H9 (cell line): ENCODE results near the gene IZUMO1. TPM values are rescaled to one million over a fixed set of nuclear protein-coding genes. Genes with fewer than 3 reads are reported as not detected.

Experiments
- DNase-seq: peaks from one replicate; pipeline ENCODE4 v3.0.0-alpha.2; 2017
- H2AFZ ChIP-seq: one replicate; pipeline ENCODE4 v1.6.1; 2013; ENCODE audit warnings: mild to moderate bottlenecking, low read length, control low read depth, moderate library complexity
- H2AK5ac ChIP-seq: 2 replicates; pipeline ENCODE4 v1.6.1; 2013; ENCODE audit warnings: low read length, control low read depth, mixed read lengths; ENCODE audit not compliant: insufficient read length
- H2BK120ac ChIP-seq: one replicate; pipeline ENCODE4 v1.6.1; 2013; ENCODE audit warnings: low read depth, mild to moderate bottlenecking, low read length, control low read depth, inconsistent platforms; ENCODE audit not compliant: poor library complexity, severe bottlenecking
- H2BK12ac ChIP-seq: 2 replicates; pipeline ENCODE4 v1.6.1; 2013; ENCODE audit warnings: low read length, control low read depth, mixed read lengths, low read depth; ENCODE audit not compliant: insufficient read length
- H2BK15ac ChIP-seq: 2 replicates; pipeline ENCODE4 v1.6.1; 2013; ENCODE audit warnings: low read depth, low read length, control low read depth
- H2BK20ac ChIP-seq: one replicate; pipeline ENCODE4 v1.6.1; 2013; ENCODE audit warnings: low read depth, mild to moderate bottlenecking, low read length, control low read depth, inconsistent platforms; ENCODE audit not compliant: poor library complexity, severe bottlenecking
- H2BK5ac ChIP-seq: 2 replicates; pipeline ENCODE4 v1.6.1; 2013; ENCODE audit warnings: low read length, control low read depth, mixed read lengths; ENCODE audit not compliant: insufficient read length
- H3K14ac ChIP-seq: 2 replicates; pipeline ENCODE4 v1.6.1; 2013; ENCODE audit warnings: low read length, control low read depth; ENCODE audit not compliant: insufficient read depth
- H3K18ac ChIP-seq: 2 replicates; pipeline ENCODE4 v1.6.1; 2013; ENCODE audit warnings: low read depth, mild to moderate bottlenecking, mixed read lengths, low read length, control low read depth; ENCODE audit not compliant: insufficient read length
- H3K23ac ChIP-seq: 2 replicates; pipeline ENCODE4 v1.6.1; 2013; ENCODE audit warnings: low read length, control low read depth, mixed read lengths, low read depth; ENCODE audit not compliant: insufficient read length
- H3K23me2 ChIP-seq: 2 replicates; pipeline ENCODE4 v1.6.1; 2013; ENCODE audit warnings: low read depth, mild to moderate bottlenecking, mixed read lengths, low read length, control low read depth; ENCODE audit not compliant: insufficient read length, poor library complexity, severe bottlenecking
- H3K27ac ChIP-seq: 2 replicates; pipeline ENCODE4 v1.5.1; 2013; ENCODE audit warnings: low read length, control low read depth, mixed read lengths, low read depth; ENCODE audit not compliant: insufficient read length
- H3K27me3 ChIP-seq: 2 replicates; pipeline ENCODE4 v1.6.1; 2013; ENCODE audit warnings: low read length, control low read depth, inconsistent platforms; ENCODE audit not compliant: insufficient read depth
- H3K4ac ChIP-seq: 2 replicates; pipeline ENCODE4 v1.6.1; 2013; ENCODE audit warnings: low read depth, mild to moderate bottlenecking, control low read depth, inconsistent platforms, low read length, moderate library complexity
- H3K4me1 ChIP-seq: 2 replicates; pipeline ENCODE4 v1.6.1; 2013; ENCODE audit warnings: low read length, control low read depth, inconsistent platforms; ENCODE audit not compliant: insufficient read depth
- H3K4me2 ChIP-seq: 2 replicates; pipeline ENCODE4 v1.6.1; 2013; ENCODE audit warnings: low read length, control low read depth, mixed read lengths; ENCODE audit not compliant: insufficient read length, insufficient read depth
- H3K56ac ChIP-seq: 2 replicates; pipeline ENCODE4 v1.6.1; 2013; ENCODE audit warnings: low read depth, mild to moderate bottlenecking, mixed read lengths, low read length, control low read depth; ENCODE audit not compliant: insufficient read length
- H3K79me1 ChIP-seq: 2 replicates; pipeline ENCODE4 v1.6.1; 2013; ENCODE audit warnings: low read depth, mild to moderate bottlenecking, moderate library complexity, low read length, control low read depth, inconsistent platforms; ENCODE audit not compliant: insufficient read depth, poor library complexity, severe bottlenecking
- H3K79me2 ChIP-seq: 2 replicates; pipeline ENCODE4 v1.6.1; 2013; ENCODE audit warnings: low read length, control low read depth, inconsistent platforms; ENCODE audit not compliant: insufficient read depth
- H3K9ac ChIP-seq: 2 replicates; pipeline ENCODE4 v1.6.1; 2013; ENCODE audit warnings: low read length, control low read depth, mixed read lengths; ENCODE audit not compliant: insufficient read length; ENCODE audit errors: extremely low read depth
- H3K9me3 ChIP-seq: one replicate; pipeline ENCODE4 v1.6.1; 2013; ENCODE audit warnings: low read depth, low read length, inconsistent platforms; ENCODE audit not compliant: control insufficient read depth
- H3T11ph ChIP-seq: one replicate; pipeline ENCODE4 v1.6.1; 2013; ENCODE audit warnings: mild to moderate bottlenecking, low read length, control low read depth, inconsistent platforms
- H4K20me1 ChIP-seq: one replicate; pipeline ENCODE4 v1.6.1; 2013; ENCODE audit not compliant: control insufficient read depth, insufficient read length, insufficient read depth
- H4K5ac ChIP-seq: 2 replicates; pipeline ENCODE4 v1.6.1; 2013; ENCODE audit warnings: low read depth, mild to moderate bottlenecking, mixed read lengths, low read length, control low read depth; ENCODE audit not compliant: insufficient read length
- H4K8ac ChIP-seq: replicated peaks from 2 replicates; pipeline ENCODE4 v1.6.1; 2013; ENCODE audit warnings: low read length, control low read depth, mixed read lengths, low read depth; ENCODE audit not compliant: insufficient read length
- H4K91ac ChIP-seq: 2 replicates; pipeline ENCODE4 v1.6.1; 2013; ENCODE audit warnings: low read depth, mild to moderate bottlenecking, moderate library complexity, mixed read lengths, low read length, control low read depth; ENCODE audit not compliant: insufficient read length
- H3K27ac Mint-ChIP-seq, 3 experiments: 2 replicates in 2 of 3; 3 replicates in 1 of 3; pipeline ENCODE4 v1.8.0; 2020 to 2021; ENCODE audit warnings: mixed read lengths in 3 of 3, mild to moderate bottlenecking in 1 of 3, moderate library complexity in 1 of 3
- H3K27me3 Mint-ChIP-seq: 2 replicates; pipeline ENCODE4 v1.8.0; 2021; ENCODE audit warnings: low read depth, mild to moderate bottlenecking, moderate library complexity, mixed read lengths
- H3K36me3 Mint-ChIP-seq, 3 experiments: 2 replicates in 2 of 3; 3 replicates in 1 of 3; pipeline ENCODE4 v1.8.0; 2020 to 2021; ENCODE audit warnings: low read depth in 3 of 3, mixed read lengths in 3 of 3; ENCODE audit not compliant: insufficient read depth in 1 of 3
- H3K4me1 Mint-ChIP-seq, 2 experiments: 2 replicates each; pipeline ENCODE4 v1.8.0; 2020; ENCODE audit warnings: mixed read lengths in 2 of 2
- H3K4me3 Mint-ChIP-seq, 2 experiments: 2 replicates in 1 of 2; 3 replicates in 1 of 2; pipeline ENCODE4 v1.8.0; 2020 to 2021; ENCODE audit warnings: mild to moderate bottlenecking in 2 of 2, mixed read lengths in 2 of 2, moderate library complexity in 1 of 2
- H3K9me3 Mint-ChIP-seq, 2 experiments: 2 replicates in 1 of 2; 3 replicates in 1 of 2; pipeline ENCODE4 v1.8.0; 2020; ENCODE audit warnings: mild to moderate bottlenecking in 2 of 2, mixed read lengths in 2 of 2, moderate library complexity in 1 of 2
- CTCF ChIP-seq: fragments of 200-600 bp; sonication (generic); conservative IDR thresholded peaks from 3 replicates; pipeline ENCODE4 v1.8.0; 2021; ENCODE audit warnings: antibody characterized with exemption, mild to moderate bottlenecking
- WGBS: extraction: QIAGEN DNeasy Blood & Tissue Kit; methylation state at CpG from one replicate; pipeline ENCODE4 v1.1.7; 2013; ENCODE audit warnings: missing lambda C conversion rate, low lambda C conversion rate, mixed read lengths; ENCODE audit not compliant: insufficient read length; ENCODE audit errors: extremely low coverage; 5-methylcytosine and 5-hydroxymethylcytosine counted together
- total RNA-seq: library from RNA; stranded (reverse); gene quantifications from 2 replicates; pipeline ENCODE4 v1.2.1, GENCODE V29; 2021

IZUMO1 gene
- total RNA-seq, 1 experiment from 2014 or later = 3.7 TPM

DNA sequence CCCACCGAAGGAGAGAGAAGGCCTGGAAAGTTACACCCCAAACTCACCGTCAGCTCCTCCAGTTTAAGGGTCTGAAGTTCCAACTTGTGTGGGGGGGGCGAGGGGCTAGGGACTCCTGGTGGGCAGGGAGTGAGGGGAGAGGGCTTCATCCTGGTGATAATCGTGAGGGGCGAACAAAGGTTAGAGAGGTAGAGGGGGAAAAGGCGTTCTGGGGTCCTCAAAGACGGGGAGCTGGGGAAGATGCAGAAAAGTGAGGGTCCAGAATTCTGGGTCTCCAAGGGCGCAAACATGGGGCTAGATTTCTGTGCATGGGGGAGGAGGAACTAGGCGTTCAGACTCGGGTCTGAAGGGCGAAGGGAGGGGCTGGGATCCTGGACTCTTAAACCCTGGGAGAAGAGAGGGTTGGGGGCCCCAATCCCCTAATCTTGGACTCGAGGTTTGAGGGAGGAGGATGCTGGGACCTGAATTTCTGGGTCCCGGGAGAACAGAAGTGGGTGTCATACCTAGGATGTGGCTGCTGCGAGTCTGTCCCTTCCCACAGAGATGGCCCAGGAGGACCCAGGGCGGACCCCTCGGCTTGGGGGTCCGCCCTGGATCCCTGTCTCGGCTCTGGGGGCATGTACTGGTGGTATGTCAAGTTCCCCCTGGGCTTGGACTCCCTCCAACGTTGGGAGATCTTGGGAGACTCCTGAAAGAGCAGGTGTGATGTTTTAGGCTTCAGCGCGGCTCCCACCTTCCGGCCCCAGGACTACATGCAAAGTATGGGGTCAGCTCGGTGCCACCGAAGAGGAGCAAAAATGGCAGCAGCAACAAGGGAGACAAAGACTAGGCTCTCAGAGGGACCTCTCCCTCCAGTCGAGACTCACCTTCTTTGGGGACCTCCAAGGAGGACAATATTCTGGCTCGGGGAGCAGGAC is 31.7 kb downstream of the IZUMO1 start:
- DNase-seq = no peak
- Histone ChIP-seq H4K20me1 (no peaks in the 10 kb centered on the region), H3K4me2 (peak overlapping the region; percentile 58), H2BK15ac (no peak overlapping the region), H3K27ac (no peak overlapping the region), H2BK20ac (no peak overlapping the region), H3K18ac (no peak overlapping the region), H3K23me2 (peaks cover 8% of the 10 kb centered on the region), H2AK5ac (no peak overlapping the region), H2AFZ (no peak overlapping the region), H3K56ac (no peak overlapping the region), H3K23ac (no peak overlapping the region), H4K8ac (no peak overlapping the region), H2BK12ac (no peak overlapping the region), H4K5ac (no peak overlapping the region), H3K9ac (no peak overlapping the region), H2BK120ac (no peak overlapping the region), H3K4ac (no peak overlapping the region), H3K79me2 (no peaks in the 10 kb centered on the region), H3K14ac (no peak overlapping the region), H2BK5ac (no peak overlapping the region), H3T11ph (no peak overlapping the region), H3K9me3 (no peaks in the 10 kb centered on the region), H4K91ac (no peak overlapping the region), H3K4me1 (no peaks in the 10 kb centered on the region; the same call in 1 of the 2 replicates), H3K79me1 (no peaks in the 10 kb centered on the region), H3K27me3 (no peaks in the 10 kb centered on the region)
- peak overlapping the region; percentile 73 to 77 for H3K4me3 Mint-ChIP-seq
- peaks cover 2% of the 10 kb centered on the region; the same call in 1 of the 2 replicates for H3K27me3 Mint-ChIP-seq
- H3K4me1 Mint-ChIP-seq = peaks cover 33 to 49% of the 10 kb centered on the region in 2 experiments
- peaks cover 5 to 6% of the 10 kb centered on the region in 2 experiments; a peak in 4 of 5 replicates for H3K9me3 Mint-ChIP-seq
- peaks cover 8% of the 10 kb centered on the region in 3 experiments; a peak in 6 of 7 replicates for H3K36me3 Mint-ChIP-seq
- TF ChIP-seq CTCF = no peak
- WGBS = no CpG with 5 or more reads among the region's 26 CpGs
- H3K27ac Mint-ChIP-seq = peak overlapping the region; percentile 59 to 90 (median 69); a peak in 4 of 7 replicates
